NCI-H82 treated with DMSO at 0.1 percent for 48 hours (cell line): ENCODE data around the gene SMCO2.
A peak's percentile ranks its signal among the peaks of the same experiment; 100 is the strongest.
"Not testable (repeated sequence)": the region's sequence is repeated elsewhere in the genome, so short reads cannot be mapped to it uniquely, and the experiment has no call there.

Experiments used
- DNase-seq: peaks from one replicate; lab custom pipeline; 2025; ENCODE audit not compliant: unreplicated experiment; lab: John Stamatoyannopoulos, UW

The SMCO2 gene

GRCh38 chr12:27523642-27524493 is 77.3 kb downstream of the SMCO2 start, which contains the start of gene PPFIBP1:
Gene PPFIBP1, plus strand, starts transcription at chr12:27524206. Its CDS starts 109,191 bp downstream, at chr12:27633397.
- DNase-seq, result peak; percentile 96

GRCh38 chr12:27524494-27524835 is 77.9 kb downstream of the SMCO2 start:
- no peak for DNase-seq

GRCh38 chr12:27524839-27525753 is 78.6 kb downstream of the SMCO2 start:
- DNase-seq, result no peak

GRCh38 chr12:27527512-27527911 is 81.0 kb downstream of the SMCO2 start:
- DNase-seq, result no peak

GRCh38 chr12:27528788-27529187 is 82.3 kb downstream of the SMCO2 start:
- DNase-seq, result no peak

GRCh38 chr12:27530157-27530922 is 83.8 kb downstream of the SMCO2 start:
- DNase-seq, result no peak

- DNase-seq, result no peak
Measured at GRCh38 chr12:27531896-27532295, 85.4 kb downstream of the SMCO2 start.

- DNase-seq, result no peak
Measured at GRCh38 chr12:27534060-27534764, 87.7 kb downstream of the SMCO2 start.

- DNase-seq, result no peak
Measured at GRCh38 chr12:27534765-27535161, 88.2 kb downstream of the SMCO2 start.

- no peak for DNase-seq
Measured at GRCh38 chr12:27535318-27535717, 88.8 kb downstream of the SMCO2 start.

- no peak for DNase-seq
Measured at GRCh38 chr12:27537855-27538675, 91.5 kb downstream of the SMCO2 start.

GRCh38 chr12:27539191-27539631 is 92.7 kb downstream of the SMCO2 start:
- no peak for DNase-seq

- no peak for DNase-seq
Measured at GRCh38 chr12:27541031-27541719, 94.6 kb downstream of the SMCO2 start.

GRCh38 chr12:27542628-27543027 is 96.1 kb downstream of the SMCO2 start:
- no peak for DNase-seq

- DNase-seq, result not testable (repeated sequence)
Measured at GRCh38 chr12:27544858-27545257, 98.3 kb downstream of the SMCO2 start.

- no peak for DNase-seq
Measured at GRCh38 chr12:27545665-27546064, 99.1 kb downstream of the SMCO2 start.

- DNase-seq, result no peak
Measured at GRCh38 chr12:27547592-27547991, 101.1 kb downstream of the SMCO2 start.

- no peak for DNase-seq
Measured at GRCh38 chr12:27548301-27549199, 102.0 kb downstream of the SMCO2 start.
